H7 (cell line): ENCODE measurements around the gene ARSB. TPM values are rescaled to one million over a fixed set of nuclear protein-coding genes. Genes with fewer than 3 reads are reported as not detected.
"Not testable (repeated sequence)": the region's sequence is repeated elsewhere in the genome, so short reads cannot be mapped to it uniquely, and the experiment has no call there.

Source experiments
- DNase-seq: peaks from one replicate; pipeline ENCODE4 v3.0.0; 2012
- H3K27me3 ChIP-seq: 2 replicates; pipeline ENCODE4 v1.6.0; 2011; ENCODE audit warnings: mild to moderate bottlenecking, low read length; ENCODE audit not compliant: control insufficient read depth, insufficient read depth
- H3K36me3 ChIP-seq: replicated peaks from 2 replicates; pipeline ENCODE4 v1.5.1; 2011; ENCODE audit warnings: low read length; ENCODE audit not compliant: control insufficient read depth, insufficient read depth
- H3K4me3 ChIP-seq: 2 replicates; pipeline ENCODE4 v1.5.1; 2011; ENCODE audit warnings: low read depth, mild to moderate bottlenecking, control low read depth, low read length, moderate library complexity; ENCODE audit not compliant: insufficient read depth
- total RNA-seq: library from RNA; depleted of rRNA; stranded (reverse); fragments of >200 nt; shearing (Covaris generic); gene quantifications from 2 replicates; pipeline ENCODE4 v1.2.3, GENCODE V29; 2014

ARSB gene
- total RNA-seq, 1 experiment from 2014 or later, result 9.0 TPM

DNA sequence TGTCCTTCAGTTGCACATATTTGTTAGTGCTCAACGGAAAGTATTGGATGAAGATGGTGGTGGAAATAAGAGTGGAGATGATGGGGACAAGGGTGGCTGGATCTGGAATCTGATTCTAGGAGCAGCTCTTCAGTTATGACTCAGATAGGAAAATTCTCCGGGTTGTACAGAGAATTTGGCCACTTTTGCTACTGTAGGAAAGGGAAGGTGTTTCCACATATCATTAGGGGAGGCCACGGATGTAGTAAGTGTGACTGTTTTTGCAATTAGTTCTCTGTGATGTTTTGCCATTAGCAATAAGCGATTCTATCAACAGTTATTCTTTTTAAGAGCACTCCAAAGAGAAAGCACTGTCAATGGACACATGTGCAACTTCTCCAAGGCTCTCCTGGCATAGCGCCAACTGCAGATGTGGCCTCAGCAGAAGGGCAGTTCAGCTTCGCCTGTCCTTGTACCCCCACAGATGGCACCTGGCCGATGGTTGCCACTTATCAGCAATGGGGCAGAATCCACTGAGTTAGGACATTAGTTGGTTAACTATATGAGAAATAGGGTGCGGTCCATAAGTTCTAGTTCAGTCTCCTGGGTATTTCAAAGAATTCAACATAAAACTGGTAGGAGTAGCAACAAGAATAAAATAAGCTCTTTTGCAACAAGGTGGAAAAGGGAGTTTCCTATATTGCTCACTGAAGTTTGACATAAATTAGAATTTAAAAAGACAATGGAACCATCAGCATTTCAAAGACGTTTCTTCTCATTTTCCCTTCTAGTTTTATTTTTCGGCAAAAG lies 96.3 kb downstream of the ARSB start:
- H3K36me3 ChIP-seq, result no peaks in the 10 kb centered on the region
- no peak overlapping the region for H3K4me3 ChIP-seq
- no peaks in the 10 kb centered on the region for H3K27me3 ChIP-seq
- no peak for DNase-seq

DNA sequence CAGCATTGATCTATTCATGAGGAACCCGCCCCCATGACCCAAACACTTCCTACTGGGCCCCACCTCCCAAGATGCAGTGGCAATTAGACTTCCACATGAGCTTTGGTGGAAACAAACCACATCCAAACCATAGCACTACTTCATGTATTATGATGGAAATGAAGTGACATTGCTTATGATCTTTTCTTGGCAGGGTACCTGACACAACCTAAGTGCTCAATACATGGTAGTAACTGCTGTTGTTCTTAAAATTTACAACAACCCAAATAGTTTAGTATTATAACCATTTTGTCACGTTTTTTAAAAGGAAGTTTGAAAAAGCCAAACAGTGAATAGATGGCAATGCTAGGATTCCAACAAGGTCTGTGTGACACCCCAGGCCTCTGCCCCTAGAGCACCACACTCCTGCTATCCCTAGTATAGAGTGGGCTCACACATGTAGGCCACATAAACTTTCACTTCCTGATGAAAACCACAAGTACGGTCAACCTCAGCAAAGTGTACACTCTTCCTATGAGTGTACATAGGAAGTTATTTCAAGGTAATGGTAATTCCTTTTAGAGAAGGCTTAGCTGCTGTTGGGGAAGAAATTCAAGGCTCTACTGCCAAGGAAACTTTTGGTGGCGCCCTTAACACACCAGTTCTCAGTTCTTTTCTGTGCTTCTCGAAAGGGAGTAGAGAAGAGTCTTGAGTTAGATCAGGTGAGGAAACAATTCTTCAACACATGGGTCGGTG lies 97.6 kb downstream of the ARSB start:
- no peak for DNase-seq
- Histone ChIP-seq H3K36me3 (no peaks in the 10 kb centered on the region), H3K4me3 (no peak overlapping the region), H3K27me3 (no peaks in the 10 kb centered on the region)

GRCh38 chr5:78886341-78887230 lies 98.5 kb downstream of the ARSB start:
- H3K27me3 ChIP-seq, result no peaks in the 10 kb centered on the region
- no peaks in the 10 kb centered on the region for H3K36me3 ChIP-seq
- no peak for DNase-seq
- H3K4me3 ChIP-seq, result no peak overlapping the region

GRCh38 chr5:78881884-78882283 lies 103.2 kb downstream of the ARSB start:
- DNase-seq, result no peak
- Histone ChIP-seq H3K36me3 (no peaks in the 10 kb centered on the region), H3K27me3 (no peaks in the 10 kb centered on the region), H3K4me3 (no peak overlapping the region)

DNA sequence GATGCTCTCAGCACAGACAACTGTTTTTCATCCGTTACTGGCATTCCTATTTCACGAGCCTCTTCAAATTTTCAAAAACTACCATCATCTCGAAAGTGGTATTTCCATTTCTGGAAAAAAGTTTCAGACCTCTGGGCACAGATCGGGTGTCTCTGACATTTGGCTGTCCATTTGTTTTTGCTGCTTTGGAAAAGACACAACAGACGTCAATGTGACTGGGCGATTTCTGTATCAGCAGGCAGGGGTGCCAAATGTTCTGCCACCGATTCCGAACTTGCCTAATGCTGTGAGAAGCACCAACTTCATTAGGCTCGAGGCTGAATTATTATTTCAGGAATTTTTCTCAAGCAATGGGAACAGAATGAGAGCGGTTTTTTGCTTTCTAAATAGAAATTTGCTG lies 105.6 kb downstream of the ARSB start:
- Histone ChIP-seq H3K36me3 (no peaks in the 10 kb centered on the region), H3K4me3 (no peak overlapping the region), H3K27me3 (no peaks in the 10 kb centered on the region)
- DNase-seq, result no peak

DNA sequence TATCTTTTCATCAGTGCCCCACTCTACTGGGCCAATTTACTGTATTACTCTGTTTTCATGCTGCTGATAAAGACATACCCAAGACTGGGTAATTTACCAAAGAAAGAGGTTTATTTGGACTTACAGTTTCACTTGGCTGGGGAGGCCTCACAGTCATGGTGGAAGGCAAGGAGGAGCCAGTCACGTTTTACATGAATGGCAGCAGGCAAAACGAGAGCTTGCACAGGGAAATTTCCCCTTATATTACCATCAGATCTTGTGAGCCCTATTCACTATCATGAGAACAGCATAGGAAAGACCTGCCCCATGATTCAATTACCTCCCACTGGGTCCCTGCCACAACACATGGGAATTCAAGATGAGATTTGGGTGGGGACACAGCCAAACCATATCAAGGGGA lies 119.0 kb downstream of the ARSB start:
- H3K27me3 ChIP-seq, H3K36me3 ChIP-seq, DNase-seq, H3K4me3 ChIP-seq: not testable (repeated sequence)

DNA sequence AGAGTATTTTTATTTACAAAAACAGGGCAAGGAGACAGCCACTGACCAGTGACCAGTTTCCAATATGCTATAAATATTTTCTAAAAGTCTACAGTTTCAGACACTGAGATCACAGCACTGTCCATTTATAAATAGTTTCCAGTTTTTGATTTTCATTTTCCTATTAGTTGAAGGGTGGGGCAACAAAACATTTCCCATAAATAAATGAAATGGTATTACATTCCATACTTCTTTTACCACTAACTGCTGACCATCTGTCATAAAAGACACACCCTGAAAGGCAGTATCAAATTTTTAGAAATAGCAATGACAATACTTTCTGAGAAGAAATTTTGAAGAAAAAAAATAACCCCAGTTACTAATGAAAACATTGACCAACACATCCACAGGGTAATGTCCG lies 126.7 kb downstream of the ARSB start:
- Histone ChIP-seq H3K27me3 (no peaks in the 10 kb centered on the region), H3K4me3 (no peak overlapping the region), H3K36me3 (no peaks in the 10 kb centered on the region; the same call in 1 of the 2 replicates)
- no peak for DNase-seq

- H3K36me3 ChIP-seq, result no peaks in the 10 kb centered on the region; the same call in 1 of the 2 replicates
- DNase-seq, result no peak
- no peak overlapping the region for H3K4me3 ChIP-seq
- no peaks in the 10 kb centered on the region for H3K27me3 ChIP-seq
These were observed 130.1 kb downstream of the ARSB start for GRCh38 chr5:78855026-78855425.

GRCh38 chr5:78851891-78852290 lies 133.2 kb downstream of the ARSB start:
- not testable (repeated sequence) for H3K4me3 ChIP-seq, H3K27me3 ChIP-seq, H3K36me3 ChIP-seq, DNase-seq

DNA sequence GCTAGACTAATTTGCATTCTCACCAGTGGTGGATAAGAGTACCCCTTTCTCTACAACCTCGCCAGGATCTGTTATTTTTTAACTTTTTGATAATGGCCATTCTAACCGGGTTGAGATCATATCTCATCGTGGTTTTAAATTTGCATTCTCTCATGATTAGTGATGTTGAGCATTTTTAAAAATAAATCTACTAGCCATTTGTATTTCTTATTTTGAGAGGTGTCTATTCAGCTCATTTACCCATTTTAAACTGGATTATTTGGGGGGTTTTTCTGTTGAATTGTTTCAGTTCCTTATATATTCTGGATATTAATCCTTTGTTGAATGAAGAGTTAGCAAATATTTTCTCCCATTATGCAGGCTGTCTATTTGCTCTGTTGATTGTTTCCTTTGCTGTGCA lies 139.6 kb downstream of the ARSB start:
- H3K4me3 ChIP-seq, result no peak overlapping the region
- H3K36me3 ChIP-seq, result no peaks in the 10 kb centered on the region
- DNase-seq, result no peak
- H3K27me3 ChIP-seq, result no peaks in the 10 kb centered on the region

DNA sequence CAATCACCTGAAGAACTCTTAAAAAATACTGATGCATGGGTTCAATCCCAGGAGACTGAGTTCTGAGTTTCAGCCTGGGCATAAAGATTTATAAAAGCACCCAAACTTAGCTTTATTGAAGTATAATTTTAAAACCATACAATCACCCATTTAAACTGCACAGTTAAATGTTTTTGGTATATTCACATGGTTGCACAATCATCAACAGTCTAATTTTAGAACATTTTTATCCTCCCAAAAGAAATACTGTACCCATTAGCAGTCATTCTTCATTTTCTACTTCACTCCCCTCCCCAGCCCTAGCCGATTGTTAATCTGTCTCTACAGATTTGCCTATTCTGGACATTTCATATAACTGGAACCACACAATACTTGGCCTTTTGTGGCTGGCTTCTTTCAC lies 141.7 kb downstream of the ARSB start:
- Histone ChIP-seq H3K27me3 (no peaks in the 10 kb centered on the region), H3K36me3 (no peaks in the 10 kb centered on the region), H3K4me3 (no peak overlapping the region)
- DNase-seq, result no peak

- DNase-seq, result no peak
- no peaks in the 10 kb centered on the region for H3K36me3 ChIP-seq
- no peaks in the 10 kb centered on the region for H3K27me3 ChIP-seq
- no peak overlapping the region for H3K4me3 ChIP-seq
These were observed 143.3 kb downstream of the ARSB start for GRCh38 chr5:78841767-78842166.

DNA sequence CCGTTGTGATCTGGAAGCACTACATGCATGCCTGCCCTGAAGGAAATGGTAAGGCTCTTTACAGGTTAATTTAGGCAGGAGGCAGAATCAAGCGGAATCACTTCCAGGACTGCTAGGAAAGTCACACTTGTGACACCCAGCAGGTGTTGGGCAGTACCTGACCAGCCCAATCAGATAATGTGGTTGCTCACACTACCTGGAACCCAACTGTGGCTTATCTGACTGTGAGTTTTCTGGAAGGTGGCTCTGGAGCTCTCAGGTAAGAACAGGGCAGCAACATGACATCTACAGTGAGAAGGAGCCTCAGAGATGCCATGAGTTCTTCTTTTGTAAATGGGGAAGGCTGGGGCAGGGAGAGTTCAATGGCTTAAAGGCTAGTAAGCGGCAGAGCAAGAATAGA lies 146.4 kb downstream of the ARSB start:
- H3K4me3 ChIP-seq, result no peak overlapping the region
- H3K27me3 ChIP-seq, result no peaks in the 10 kb centered on the region
- no peak for DNase-seq
- H3K36me3 ChIP-seq, result no peaks in the 10 kb centered on the region

- Histone ChIP-seq H3K4me3 (no peak overlapping the region), H3K27me3 (no peaks in the 10 kb centered on the region), H3K36me3 (no peaks in the 10 kb centered on the region)
- no peak for DNase-seq
These were observed 147.3 kb downstream of the ARSB start for GRCh38 chr5:78837836-78838235.
